Right hindlimb (tissue), 1 donor: ENCODE results near the gene XPC.

Experiments
- DNase-seq: peaks from one replicate; pipeline ENCODE4 v3.0.0-alpha.2; 2018

The XPC gene

DNA sequence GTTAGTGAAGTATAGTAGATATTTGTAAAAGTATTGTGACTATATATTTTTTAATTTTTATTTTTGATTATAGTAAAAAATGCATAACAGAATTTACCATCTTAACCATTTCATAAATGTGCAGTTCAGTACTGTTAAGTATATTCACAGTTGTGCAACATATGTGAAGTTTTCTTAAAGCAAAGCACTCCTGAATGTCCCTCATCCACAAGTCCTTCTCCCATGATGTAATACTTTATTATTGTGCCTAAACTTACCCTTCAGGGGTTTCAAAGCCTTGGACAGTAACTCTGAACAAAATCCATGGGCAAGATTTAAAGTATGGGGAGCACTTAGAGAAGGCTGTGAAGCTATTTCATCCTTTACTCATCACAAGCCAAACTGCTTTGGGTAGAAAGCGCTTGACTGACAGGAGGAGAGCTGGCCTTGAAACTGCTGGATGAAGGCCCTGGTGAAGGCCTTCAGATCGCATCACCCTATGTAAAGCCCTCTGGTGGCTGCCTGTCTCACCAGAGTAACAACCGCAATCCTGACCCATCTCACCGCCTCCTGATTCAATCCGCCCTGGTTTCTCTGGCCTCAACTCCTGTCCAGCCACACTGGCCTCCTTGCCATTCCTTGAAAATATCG is 28.3 kb upstream of the XPC start:
- no peak for DNase-seq

DNA sequence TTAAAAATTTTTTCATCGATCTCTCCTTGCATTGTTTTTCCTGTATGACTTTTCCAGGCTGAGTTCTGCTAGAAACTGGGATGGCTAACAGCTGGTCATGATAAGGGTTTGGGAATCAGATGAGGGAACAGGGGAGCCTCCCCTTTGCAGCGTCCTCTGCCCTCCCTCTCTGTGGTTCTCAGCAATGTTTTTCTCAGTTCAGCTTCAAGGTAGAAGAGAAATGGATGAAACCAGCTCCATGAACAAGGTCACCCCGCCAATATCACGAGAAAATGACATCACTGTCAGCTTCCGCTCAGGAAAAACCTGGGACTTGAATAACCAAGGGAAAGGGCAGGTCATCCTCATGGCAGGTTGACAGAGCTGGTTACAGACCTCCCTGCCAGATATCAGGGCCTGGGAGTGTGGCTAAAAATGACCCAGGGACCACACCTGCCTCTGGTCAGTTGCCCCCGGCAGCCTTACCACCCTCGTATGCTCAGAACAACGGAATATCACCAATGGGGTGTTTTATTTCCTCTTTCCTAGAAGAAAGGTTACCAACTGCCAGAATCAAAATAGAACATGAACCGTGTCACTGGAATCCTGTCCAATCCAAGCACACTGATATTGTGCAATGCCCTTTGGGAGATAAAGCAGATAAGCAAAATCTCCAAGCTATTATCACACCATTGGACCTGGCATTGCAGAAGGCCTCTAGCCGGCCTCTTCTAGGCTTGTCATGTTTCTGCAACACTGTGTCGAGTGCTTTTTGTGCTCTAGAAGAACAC is 26.3 kb upstream of the XPC start:
- no peak for DNase-seq

DNA sequence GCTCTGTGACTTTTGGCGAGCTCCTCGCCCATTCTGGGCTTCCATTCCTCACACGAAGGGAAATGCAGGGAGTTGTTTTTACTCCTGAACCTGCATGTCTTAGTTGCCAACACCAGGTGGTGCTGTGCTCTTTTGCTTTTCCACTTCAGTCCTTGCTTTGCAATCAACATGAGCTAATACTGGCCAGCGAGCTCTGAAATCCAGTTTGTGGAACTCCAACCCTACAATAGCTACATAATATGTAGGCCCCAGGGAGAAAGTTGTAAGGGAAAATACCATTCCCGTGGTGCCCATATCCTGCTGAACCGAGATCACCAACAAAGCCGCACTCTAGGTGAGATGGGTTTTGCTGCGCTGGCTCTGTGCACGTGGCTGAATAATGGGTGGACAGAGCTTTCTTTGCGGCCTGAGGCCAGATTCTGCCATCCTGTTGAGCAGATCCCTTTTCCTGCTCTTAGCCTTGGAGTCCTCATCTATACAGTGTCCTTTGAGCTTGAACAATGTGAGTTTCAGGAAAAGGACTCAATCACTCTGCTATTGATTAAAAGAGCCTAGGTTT is 25.2 kb upstream of the XPC start:
- DNase-seq, result peak; percentile 79

DNA sequence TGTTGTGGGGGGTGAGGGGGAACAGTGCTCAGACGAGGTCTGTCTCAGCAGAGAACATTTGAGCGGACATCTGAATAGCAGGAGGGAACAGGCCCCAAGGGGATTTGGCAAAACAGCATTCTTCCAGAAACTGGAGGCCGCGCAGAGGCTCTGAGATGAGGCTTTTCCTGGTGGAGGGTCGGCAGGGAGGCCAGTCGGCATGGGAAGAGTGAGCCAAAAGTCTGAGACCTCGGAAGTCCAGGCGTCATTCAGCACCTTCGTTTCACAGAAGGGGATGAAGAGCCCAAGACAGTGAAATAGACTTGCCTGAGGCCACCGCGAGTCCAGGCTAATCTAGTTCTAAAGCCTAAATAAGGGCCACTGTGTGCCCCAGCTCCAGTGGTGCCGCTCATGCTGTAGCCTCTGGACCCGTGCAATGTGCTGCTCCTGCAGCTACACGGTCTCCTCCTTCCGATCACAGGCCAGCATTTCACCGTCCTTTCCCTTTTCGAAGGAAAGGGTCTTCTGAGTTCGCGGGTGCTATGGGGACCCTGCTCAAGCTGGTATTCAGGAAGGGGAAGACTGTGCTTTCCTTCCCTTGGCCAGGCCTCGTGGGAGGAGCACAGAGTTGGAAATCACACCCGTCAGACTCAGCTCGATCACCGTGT is 24.6 kb upstream of the XPC start:
- DNase-seq, result no peak

DNA sequence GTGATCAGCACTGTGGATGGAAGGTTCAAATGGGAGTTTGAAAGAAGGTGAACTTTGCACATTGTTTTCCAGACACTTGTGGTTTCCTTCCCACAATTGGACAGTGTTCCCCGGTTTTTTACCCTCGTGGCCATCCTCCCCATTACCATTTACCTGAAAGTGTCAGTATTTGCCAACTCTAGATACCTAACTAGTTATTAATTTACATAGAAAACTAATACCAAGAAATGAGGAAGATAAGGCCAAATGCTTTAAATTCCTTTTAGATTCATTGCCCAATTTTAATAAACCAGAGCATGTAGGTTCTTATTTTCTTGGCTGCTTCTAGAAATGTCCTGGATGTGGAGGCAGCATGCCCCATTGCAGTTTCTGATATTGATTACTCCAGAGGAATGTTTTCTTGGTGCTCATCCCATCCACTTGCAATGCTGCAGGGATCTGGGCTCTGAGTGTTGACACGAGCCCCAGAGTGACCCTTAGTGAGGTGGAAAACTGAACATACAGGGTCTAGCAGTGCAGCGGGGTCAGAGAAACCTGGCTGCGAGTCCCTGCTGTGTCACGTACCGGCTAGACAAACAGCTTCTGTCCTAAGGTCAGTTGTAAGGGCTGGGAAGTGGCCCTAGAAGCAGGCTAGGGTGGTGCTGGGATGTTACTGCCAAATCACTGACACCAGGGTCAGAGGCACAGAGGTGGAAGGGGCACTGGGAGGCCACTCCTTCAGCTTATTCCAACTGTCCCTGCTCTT is 23.7 kb upstream of the XPC start:
- no peak for DNase-seq

DNA sequence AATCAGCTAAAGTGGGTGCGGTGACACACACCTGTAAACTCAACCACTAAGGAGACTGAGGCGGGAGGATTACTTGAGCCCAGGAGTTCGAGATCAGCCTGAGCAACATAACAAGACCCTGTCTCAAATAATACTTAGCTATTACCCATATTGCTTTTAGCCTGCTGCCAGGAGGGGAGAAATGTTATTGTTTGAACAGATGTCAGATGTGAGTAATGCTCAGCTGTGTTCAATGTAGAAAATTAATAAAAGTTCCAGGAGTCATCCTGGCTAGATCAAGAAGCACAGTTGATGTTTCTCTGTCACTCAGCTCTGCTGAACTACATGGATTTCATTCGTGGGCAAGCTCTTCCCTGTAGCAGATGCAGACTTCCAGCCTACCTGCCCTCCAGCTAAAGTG is 22.4 kb upstream of the XPC start:
- DNase-seq, result no peak

DNA sequence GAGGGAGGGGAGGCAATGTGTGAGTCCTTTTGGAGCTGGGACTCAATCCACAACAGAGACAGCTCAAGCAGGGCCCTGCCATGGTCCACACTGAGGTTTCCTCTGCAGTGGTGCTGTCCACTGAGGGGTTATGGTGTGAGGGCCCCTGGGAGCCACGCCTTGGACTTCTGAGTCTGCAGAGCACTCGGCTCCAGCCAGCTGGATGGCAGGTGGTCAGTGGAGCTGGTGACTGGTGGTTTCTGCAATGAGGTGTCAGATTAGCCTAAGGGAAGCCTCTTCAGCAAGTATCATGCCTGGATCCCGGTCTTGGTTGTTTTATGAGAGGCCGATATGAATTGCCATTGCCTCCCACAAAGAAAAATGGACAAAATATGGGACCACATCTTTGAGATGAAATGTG is 21.9 kb upstream of the XPC start:
- DNase-seq, result no peak

DNA sequence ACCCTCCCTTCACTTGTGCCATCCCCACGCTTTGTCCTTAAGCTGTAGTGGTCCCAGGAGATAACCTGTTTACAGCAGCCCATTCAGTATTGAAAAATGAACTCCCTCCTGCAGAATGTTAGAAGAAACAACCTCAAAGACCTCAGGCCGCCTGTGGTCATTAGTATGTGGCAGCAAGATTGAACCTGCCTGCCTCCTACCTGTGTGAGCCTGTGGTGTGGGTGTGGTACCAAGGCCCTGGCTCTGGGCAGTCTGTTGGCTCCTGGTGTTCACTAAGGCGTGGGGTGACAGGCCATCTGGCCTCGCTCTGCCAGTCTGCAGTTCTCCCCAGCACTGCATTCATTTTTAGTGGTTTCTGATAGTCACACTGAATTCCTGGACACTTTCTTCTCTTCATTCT is 21.2 kb upstream of the XPC start:
- DNase-seq, result no peak

DNA sequence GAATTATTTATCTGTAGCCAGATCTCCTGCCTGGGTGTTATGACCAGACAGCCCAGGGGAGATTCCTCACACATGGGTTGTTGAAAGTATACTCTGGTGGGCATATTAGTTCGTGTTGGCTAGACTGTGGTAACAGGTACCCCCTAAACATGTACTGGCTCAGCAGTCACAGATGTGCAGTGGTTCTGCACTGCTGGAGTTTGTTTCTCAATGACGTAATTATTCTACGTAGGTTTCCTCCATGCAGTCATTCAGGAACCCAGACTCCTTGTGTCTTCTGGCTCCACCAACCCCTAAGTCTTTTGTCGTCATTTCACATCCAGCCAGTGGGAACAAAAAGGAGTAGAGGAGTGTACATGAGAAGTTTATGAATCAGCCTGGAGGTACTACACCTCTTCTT is 16.5 kb upstream of the XPC start:
- DNase-seq, result no peak

DNA sequence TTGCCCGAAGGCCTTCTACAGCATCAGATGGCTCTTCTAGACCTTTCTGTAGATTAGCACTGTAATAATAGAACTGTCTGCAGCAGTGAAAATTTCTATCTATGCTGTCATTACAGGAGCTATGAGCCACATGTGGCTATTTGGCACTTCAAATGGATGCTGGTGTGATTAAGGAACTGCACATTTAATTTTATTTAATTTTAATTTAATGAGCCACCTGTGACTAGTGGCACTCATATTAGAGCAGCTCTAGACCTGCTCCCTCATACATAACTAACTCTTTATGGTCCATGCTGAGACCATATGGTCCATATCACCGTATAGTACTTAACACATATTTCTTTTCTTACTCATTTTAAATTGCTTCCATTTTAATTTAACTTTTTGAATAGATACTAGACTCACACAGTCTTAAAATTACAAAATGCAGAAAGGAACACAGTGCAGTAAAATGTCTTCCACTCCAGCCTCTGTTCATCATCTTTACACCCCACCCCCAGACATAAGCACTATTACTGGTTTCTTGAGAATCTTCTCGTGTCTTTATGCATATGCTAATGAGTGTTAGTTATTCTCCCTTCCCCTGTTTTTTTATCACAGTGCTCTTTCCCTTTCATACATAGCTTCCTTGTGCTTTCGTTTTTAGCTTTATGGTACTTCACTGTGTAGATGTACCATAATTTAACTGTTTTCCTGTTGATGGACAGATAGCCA is 9.8 kb upstream of the XPC start:
- no peak for DNase-seq

DNA sequence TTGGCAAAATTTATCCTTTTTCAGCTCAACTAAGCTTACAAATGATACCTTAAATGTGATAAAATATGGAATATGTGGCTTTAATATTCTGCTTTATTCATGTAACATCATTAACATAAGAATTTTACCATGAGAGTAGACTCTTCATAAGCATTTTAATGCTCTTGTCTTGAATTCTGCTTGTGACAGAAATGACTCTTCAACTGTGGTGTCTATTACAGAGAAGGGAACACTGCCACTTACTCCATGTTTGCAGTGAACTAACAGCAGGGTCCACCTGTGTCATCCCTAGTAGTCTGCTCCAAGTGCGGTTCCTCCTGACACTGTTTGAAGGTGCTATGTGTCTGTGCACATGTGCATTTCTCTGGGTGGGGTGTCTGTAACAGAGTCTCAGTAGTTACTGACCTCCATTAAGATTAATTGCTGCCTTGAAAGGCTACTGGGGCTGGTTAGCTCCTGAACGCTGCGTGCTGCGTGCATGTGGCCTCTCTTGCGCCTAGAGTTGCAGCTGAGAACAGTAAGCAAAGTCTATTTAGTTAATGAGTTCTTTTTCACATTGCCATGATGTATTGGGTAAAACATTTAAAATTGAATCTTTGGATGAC is 8.6 kb upstream of the XPC start:
- no peak for DNase-seq

DNA sequence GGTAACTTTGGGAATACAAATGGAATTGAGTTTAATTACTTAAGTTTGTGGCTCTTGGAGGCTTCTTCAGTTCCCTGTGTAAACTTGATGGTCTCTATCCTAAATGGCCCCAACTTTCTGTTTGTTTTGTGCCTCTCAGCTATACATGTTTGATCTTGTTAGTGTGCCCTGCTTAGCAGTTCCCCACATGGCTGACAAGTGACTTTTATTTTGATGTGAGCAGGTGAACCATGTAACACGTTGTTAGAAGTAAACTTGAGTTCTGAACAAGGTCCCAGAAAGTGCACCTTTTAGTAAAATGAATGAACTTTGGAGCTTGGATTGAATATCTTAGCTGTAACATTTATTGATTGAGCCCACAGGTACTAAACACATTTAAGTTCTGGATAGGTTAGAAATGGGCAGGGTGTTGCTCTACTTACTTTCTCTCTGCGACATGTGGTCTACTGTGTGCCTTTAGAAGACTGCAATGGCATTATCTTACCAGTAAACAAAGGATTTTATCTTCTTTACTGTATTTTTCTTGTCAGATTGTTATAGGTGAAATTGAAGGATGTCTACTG is 4.7 kb upstream of the XPC start:
- no peak for DNase-seq

DNA sequence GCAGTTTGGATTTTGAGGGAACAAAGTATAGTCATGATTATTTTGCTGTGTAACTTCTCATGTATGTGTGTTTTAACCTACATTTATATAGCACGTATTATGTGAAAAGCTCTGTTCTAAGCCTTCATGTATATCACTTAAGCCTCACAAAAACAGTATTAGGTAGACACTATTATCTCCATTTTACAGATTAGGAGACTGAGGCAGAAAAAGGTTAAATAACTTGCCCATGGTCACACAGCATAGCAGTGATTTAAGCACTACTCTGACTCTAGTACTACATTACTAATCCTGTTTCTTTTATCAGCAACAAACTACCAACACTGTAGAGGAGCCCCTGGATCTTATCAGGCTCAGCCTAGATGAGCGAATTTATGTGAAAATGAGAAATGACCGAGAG is 2.9 kb upstream of the XPC start:
- DNase-seq, result no peak

DNA sequence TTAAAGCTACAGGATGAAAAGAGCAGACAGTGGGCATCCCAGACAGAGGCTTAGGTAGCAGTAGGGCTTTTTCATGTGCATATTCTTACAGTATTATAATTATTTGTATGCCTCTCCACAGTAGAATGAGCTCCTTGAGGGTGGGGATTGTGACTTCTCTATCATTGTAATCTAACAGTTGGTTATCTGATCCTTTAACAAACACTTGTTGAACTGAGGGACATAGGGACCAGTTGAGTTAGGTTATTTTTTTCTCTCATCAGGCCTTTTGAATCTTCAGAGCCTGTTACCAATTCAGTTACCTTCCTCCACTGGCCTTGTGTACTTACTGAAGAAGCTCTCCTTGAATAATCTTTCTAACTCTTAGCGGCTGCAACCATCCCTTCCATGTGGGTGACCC is 1.4 kb upstream of the XPC start:
- DNase-seq, result no peak

DNA sequence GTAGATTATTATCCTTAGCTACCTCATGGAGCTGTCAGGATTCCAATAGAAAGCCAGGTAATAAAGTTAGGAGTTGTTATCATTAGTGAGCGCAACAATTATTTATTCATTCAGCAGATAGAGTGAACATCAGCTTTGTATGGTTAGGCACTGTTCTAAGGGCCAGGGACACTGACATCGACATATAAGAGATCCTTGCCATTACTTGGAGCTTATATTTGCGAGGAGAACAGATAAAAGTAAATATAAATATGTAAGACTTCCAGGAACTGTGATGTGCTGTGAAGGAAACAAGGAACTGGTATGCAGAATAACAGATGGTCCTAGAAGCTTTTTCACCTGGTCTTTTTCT is 689 bp upstream of the XPC start:
- no peak for DNase-seq

DNA sequence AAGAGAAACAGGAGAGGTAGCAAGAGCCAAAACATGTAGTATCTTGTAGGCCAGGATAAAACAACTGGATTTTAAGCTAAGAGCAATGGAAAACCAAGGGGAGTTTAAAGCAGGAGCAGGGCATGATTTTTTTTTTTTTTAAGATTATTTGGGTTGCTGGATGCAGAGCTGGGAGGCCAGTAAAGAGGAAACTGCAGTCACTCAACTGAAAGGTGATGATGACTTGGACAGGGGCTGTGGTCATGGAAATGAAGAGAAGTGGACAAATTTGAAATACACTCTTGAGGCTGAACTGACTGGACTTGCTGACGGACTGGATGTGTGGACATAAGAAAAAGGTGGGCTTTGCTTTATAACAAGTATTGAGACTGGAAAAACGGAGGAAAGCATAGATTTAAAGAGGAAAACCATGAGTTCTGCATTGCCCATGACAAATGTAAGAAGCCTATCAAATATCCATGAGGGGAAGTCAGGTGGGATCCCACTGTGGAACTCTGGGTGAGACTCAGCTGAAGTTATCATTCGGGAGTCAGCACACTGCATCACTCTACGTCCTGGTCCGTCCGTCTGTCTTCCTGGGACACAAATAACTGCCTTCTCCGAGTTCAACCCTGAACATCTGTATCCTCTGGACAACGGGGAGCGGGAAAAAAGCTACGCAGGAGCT is 688 bp downstream of the XPC start:
- no peak for DNase-seq

DNA sequence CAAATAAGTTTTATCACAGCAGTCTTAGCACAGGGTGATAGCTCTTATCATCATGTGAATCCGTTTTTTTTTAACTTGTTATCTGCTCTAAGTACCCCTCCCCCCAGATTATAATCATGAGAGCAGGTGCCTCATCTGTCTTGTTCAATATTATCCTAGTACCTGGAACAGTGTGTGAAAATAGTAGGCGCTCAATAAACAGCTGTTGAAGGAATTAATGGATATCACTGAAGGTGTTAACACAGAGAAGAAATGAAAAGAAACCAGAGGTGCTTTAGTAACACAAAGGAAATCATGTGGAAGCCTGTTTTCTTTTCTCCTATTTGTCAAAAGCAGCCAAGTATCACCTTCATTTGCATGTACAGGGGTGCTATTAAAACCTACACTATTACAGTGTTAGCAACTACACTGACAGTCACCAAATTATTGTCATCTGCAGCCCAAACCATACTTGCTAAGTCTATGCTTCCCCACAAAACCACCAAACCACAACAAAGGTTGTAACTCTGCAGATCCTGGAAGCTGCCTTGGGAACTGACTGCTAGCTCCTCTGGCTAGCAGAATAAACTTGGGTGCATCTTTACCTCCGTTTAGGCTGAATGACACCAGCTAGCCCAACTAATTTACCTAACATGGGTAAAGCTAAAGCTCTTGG is 2.9 kb downstream of the XPC start:
- DNase-seq, result no peak

DNA sequence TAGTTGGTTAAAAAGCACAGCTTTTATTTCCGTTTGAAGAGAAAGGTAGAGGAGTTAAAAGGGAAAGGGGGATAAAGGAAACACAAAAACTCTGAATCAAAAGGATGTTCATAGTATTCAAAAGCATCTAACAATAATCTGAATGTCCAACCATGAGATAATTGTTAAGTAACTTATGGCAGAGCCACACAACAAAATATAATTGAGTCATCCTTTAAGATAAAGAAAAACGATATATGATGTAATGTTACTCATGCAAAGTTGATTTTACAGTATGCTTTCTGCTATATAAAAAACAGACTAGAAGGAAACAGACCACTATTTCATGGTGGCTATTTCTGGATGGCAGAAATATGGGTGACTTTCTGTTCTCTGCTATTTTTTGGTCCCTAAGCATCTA is 3.9 kb downstream of the XPC start:
- no peak for DNase-seq

DNA sequence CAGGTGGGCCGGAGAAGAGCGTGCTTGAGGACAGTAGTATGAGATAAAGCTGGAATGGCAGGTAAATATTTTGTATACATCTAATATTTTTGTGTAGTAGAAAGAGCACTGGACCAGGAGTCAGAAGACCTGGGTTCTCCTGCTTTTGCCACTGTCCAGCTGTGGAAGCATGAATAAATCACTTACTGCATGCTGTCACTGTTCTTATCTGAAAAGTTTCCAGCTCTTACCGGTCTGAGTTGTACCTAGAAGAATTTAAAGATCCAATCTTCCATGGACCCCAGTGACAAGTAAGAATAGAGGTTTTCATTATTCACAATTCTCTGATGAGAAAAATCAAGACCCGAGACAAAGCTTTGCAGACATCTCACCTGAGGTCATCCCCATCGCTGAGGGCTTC is 5.9 kb downstream of the XPC start:
- no peak for DNase-seq

DNA sequence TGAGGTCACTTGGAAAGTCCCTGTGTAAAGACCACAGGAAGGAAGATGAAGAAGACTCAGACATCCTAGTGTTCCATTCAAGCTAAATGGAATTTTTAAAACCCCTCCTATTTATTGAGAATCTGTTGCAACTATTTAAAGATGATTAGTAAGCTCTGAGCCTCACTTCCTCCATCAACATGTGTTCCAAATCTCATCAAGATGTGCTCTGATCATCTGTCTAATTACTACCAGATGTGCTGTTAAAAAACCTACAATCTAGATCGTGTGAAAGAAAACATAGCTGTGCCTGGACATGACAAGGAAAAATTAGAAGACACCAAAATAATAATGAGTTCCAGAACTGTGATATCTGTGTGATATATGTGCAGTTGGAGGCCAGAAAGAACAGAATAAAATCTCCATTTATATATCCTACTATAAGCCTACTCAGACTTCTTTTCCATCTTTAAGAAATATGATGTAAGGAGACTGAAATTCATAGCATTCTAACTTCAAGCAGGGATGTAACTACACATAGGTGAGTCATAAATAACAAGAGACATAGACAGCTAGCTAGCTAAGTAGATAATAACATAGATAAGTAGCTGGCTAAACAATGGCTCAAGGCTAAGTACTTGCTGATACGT is 7.8 kb downstream of the XPC start:
- no peak for DNase-seq
